HG03442 (cell line): Measurements from ENCODE around the gene LRRC41.

Experiments used
- ATAC-seq: cut with Tn5 transposase; IDR thresholded peaks from one replicate; pipeline ENCODE4 v1.9.1; 2021; ENCODE audit warnings: mild to moderate bottlenecking, moderate library complexity; ENCODE audit not compliant: unreplicated experiment

LRRC41 gene

GRCh38 chr1:46288485-46289133 lies 14.8 kb downstream of the LRRC41 start:
- ATAC-seq: no peak

- ATAC-seq: no peak
Observed at GRCh38 chr1:46285730-46286477, 17.5 kb downstream of the LRRC41 start.

GRCh38 chr1:46284597-46285564 lies 18.5 kb downstream of the LRRC41 start:
- ATAC-seq: no peak

GRCh38 chr1:46284058-46284457 lies 19.4 kb downstream of the LRRC41 start:
- no peak for ATAC-seq

- no peak for ATAC-seq
Observed at GRCh38 chr1:46281021-46281420, 22.4 kb downstream of the LRRC41 start.

DNA sequence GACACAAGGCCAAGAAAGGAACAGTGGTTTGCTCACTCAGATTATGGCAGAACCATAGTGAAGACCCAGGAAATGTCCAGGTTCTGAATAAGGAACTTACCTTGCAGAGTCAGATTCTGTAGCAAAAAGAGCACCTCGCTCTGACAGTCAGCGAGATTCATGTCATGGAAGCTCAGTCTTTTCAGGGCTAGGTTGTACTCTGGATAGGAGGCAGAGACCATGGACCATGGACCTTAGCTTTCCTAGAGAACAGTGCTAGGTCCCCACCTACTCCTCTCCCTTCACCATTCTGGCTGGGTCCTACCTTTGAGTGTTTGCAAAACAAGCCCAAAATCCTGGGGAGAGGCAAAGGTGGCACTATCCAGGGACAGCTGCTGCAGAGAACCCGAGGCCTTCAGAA lies 23.3 kb downstream of the LRRC41 start:
- ATAC-seq: no peak

- no peak for ATAC-seq
Observed at GRCh38 chr1:46278807-46279206, 24.6 kb downstream of the LRRC41 start.

- no peak for ATAC-seq
Observed at GRCh38 chr1:46277658-46278373, 25.6 kb downstream of the LRRC41 start.

- no peak for ATAC-seq
Observed at GRCh38 chr1:46275030-46275337, 28.4 kb downstream of the LRRC41 start.

GRCh38 chr1:46274225-46275029 lies 29.0 kb downstream of the LRRC41 start:
- ATAC-seq: no peak

DNA sequence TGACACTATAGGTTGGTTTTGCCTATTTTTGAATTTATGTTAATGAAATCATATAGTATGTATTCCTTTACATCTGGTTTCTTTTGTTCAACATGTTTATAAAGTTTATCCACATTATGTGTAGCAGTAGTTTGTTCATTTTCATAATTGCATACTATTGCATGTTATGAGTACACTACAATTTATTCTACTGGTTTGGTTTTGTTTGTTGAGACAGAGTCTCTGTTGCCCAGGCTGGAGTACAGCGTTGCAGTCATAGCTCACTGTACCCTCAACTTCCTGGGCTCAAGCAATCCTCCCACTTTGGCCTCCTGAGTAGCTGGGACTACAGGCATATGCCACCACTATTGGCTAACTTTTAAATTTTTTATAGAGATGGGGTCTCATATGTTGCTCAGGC lies 34.8 kb downstream of the LRRC41 start:
- no peak for ATAC-seq

GRCh38 chr1:46263146-46263545 lies 40.3 kb downstream of the LRRC41 start:
- ATAC-seq: no peak

GRCh38 chr1:46262508-46262907 lies 40.9 kb downstream of the LRRC41 start:
- ATAC-seq: no peak

GRCh38 chr1:46256523-46256922 lies 46.9 kb downstream of the LRRC41 start:
- no peak for ATAC-seq

DNA sequence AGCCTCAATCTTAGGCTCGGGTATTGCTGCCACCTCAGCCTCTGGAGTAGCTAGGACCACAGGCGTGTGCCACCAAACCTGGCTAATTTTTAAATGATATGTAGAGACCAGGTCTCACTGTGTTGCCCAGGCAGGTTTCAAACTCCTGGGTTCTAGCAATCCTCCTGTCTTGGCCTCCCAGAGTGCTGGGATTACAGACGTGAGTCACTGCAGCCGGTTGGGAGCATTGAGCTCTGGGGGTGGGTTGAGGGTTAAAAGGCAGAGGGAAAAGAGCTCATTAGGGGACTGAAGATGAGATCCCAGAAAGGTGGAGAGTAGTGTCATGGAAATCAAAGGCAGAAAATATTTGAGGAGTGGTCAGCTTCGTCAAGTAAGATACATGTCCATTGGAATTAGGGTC lies 48.7 kb downstream of the LRRC41 start:
- ATAC-seq: no peak

- ATAC-seq: no peak
Observed at GRCh38 chr1:46248122-46248920, 55.1 kb downstream of the LRRC41 start.

DNA sequence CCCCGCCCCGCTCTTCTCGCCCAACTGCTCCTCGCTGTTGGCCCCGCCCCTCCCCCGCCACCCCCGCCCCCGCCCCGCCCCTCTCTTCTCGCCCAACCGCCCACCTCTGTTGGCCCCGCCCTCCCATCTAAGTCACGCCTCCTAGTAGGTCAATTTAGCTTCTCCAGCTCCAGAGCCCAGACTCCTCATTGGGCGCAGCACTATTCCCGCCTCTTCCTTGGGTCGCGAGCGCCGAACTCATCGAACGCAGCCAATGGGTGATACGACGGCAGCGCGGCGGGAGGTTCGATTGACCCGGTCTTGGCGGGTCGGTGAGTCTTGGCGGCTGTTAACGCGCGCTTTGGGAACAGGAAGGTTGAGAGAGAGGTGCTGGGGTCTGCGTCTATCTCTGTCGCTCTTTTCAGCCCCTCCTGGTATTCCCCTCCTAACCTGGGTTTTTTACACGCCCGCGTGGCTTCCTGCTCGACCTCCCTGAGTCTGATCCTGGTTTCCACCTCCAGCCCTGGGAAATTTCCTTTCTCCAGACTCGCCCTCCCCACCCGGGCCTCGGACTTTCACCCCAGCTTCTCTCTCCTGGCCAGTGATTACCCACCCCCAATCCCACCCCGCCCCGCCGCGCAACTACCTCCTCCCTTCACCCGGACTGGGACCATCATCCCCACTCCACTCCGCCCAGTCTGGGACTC lies 55.8 kb downstream of the LRRC41 start, which contains the start of gene RAD54L:
RAD54L (plus strand) TSS at position 328 of the 686 bp plus-strand sequence. CDS start 643 bp downstream, outside the sequence.
- ATAC-seq: peak; percentile 91

- peak; percentile 52 for ATAC-seq
Observed at GRCh38 chr1:46246548-46247435, 56.6 kb downstream of the LRRC41 start.
